Stimulated activated CD8-positive, alpha-beta memory T cell treated with anti-CD3 and anti-CD28 coated beads, Interleukin-7, amount 100 ng/mL, for 4 hours (primary cell): ENCODE measurements around the gene RNF13.

Experiments used
- DNase-seq, 2 donors: peaks; one replicate each; pipeline ENCODE4 v3.0.0-alpha.2; 2020; ENCODE audit warnings: low read depth in 2 of 2

RNF13 gene

DNA sequence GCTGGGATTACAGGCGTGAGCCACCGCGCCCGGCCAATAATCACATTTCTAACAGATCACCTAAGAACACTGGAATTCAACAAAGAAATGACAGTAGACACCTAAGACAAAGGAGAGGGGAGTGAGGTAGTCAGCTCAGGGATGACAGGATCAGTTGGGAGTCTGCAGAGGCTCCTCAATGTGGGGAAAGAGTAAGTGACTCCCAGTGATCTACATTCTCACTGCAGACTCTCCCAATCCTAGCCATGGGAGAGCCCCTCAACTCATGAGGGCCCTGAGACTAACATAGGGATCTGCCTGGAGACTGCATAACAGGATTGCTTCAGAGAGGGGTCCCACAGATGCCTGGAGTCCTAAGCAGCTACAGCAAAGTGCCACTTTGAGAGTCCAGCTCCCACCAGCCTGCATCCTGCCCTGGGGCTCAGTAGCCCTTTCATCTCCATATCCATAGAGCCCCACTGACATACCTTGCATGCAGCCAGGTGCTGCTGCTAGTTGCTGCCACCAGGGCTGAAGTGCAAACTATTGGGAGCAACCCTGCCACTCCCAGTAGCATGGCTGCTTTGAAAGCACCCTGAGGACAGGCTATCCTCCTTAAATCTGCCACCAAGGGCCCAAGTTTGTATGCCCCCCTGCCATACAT, 179.5 kb downstream of the RNF13 start:
- no peak for DNase-seq

DNA sequence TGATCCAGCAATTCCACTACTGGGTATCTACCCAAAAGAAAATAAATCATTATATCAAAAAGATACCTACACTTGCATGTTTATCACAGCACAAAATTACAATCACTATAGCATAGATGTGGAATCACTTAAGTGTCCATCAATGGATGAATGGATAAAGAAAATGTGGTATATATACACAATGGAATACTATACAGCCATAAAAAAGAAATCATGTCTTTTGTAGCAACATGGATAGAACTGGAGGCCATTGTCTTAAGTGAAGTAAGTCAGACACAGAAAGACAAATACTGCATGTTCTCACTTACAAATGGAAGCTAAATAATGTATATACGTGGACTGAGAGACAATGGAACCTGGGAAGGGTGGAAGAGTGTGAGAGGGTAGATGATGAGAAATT, 185.9 kb downstream of the RNF13 start:
- DNase-seq: no peak

- DNase-seq: no peak
Measured at GRCh38 chr3:149999421-149999820, 186.4 kb downstream of the RNF13 start.

- no peak for DNase-seq
Measured at GRCh38 chr3:150000641-150001040, 187.6 kb downstream of the RNF13 start.

DNA sequence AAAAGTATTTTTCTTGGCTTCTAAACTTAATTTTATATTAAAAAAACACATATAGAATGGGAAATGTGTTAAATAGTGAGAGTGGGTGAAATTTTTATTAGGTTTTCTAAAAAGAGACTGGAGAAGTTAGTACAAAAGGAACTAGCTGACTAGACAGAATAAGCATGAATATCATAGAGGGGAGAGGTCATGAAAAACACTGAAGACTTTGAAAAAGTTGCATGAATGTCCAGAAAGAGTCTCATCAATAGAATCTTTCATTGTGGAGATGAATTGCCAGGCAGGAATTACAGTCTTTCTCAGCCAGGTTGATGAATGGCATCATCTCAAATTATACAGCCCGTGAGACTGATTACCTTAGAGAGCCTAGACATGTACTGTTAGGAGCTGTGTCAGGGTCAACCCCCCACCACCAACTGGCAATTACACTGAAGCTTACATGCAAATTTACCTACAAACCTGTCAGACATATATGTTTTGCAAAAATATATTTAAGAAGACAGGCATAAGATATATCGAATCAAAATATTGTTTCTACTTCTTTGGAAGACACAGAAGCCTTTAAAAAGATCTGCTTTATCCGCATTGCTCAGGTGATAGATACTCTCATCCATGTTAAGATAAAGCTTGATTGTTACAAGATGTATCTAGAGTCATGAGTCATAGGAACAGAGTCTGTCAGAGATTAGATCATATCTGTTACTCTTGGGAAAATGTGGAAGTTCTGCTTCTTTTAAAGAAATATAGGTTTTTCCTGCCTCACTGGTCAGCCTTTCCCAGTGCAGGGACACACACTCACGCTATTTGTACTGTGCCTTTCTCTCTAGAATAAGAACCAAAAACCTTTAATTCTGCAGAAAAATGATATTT, 192.5 kb downstream of the RNF13 start:
- DNase-seq: no peak

- no peak for DNase-seq
Measured at GRCh38 chr3:150006794-150007193, 193.8 kb downstream of the RNF13 start.
